ENCODE data around the gene ADGRG6.

DNA sequence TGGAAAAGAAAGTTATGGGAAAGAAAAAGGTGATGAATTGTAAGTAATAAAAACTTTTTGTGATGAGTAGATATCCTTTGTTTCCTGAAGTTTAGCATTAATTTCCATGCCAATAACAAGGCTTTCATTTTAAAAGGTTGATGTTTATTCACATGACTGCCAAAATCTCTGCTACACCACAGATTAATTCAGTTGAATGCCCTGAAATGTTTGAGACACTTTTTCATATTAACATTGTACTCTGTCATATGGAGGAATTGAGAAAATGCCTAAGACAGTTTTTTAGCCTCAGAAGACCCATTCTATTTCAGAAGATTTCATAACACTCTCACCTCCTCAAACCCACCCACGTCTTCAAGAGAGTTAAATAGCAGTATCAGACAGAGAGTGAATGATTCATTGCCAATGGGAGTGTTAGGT lies 115.5 kb downstream of the ADGRG6 start:
- TF ChIP-seq, protein P1, sequence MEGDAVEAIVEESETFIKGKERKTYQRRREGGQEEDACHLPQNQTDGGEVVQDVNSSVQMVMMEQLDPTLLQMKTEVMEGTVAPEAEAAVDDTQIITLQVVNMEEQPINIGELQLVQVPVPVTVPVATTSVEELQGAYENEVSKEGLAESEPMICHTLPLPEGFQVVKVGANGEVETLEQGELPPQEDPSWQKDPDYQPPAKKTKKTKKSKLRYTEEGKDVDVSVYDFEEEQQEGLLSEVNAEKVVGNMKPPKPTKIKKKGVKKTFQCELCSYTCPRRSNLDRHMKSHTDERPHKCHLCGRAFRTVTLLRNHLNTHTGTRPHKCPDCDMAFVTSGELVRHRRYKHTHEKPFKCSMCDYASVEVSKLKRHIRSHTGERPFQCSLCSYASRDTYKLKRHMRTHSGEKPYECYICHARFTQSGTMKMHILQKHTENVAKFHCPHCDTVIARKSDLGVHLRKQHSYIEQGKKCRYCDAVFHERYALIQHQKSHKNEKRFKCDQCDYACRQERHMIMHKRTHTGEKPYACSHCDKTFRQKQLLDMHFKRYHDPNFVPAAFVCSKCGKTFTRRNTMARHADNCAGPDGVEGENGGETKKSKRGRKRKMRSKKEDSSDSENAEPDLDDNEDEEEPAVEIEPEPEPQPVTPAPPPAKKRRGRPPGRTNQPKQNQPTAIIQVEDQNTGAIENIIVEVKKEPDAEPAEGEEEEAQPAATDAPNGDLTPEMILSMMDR (conservative IDR thresholded peaks at IDR 0.05 in 1 of 2, IDR thresholded peaks at IDR 0.05 in 1 of 2; ENCODE audit: low read depth in 1 of 2, low read length in 2 of 2), result no peak
- no peak for TF ChIP-seq EZH2 (IDR thresholded peaks at IDR 0.05; ENCODE audit: low read length, missing control alignments)
